Neural progenitor cell (in vitro differentiated cells): ENCODE data around the gene LAMA2.

Experiments
- CTCF ChIP-seq: fragments of 200-600 bp; sonication (generic); IDR thresholded peaks from 2 replicates; pipeline ENCODE4 v1.5.1; 2017; ENCODE audit warnings: antibody characterized with exemption, mild to moderate bottlenecking
- EZH2 ChIP-seq: fragments of 200-600 bp; sonication (generic); IDR thresholded peaks from 2 replicates; pipeline ENCODE4 v1.6.1; 2017; ENCODE audit warnings: antibody characterized with exemption, mild to moderate bottlenecking, moderate library complexity
- EZH2phosphoT487 ChIP-seq: fragments of 200-600 bp; sonication (generic); IDR thresholded peaks from 2 replicates; pipeline ENCODE4 v1.6.1; 2017; ENCODE audit warnings: antibody characterized with exemption

DNA sequence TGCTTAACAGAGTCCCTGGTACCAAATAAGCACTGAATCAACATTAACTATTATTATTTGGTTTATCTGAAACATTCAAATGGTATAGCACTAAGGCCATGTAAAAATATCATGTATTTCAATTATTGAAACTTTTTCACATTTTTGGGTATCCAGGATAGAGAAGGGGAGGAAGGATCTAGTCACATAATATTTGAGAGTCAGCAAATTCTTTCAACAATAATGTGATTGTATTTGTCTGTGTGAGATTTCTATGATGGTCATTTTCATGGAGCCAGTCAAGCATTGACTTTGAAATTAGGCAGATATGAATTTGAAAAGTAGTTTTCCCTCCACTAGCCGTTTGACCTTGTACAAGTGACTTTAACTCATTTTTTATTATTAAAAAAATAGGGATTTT is 67.9 kb downstream of the LAMA2 start:
- TF ChIP-seq CTCF, result no peak
- no peak for TF ChIP-seq EZH2
- no peak for TF ChIP-seq EZH2phosphoT487
